ENCODE data around the gene TAF9. TPM values are rescaled to one million over a fixed set of nuclear protein-coding genes. Genes with fewer than 3 reads are reported as not detected.

The TAF9 gene
- total and polyA plus RNA-seq, 2 of the 13 experiments (the other 11 are each of a cell fraction or from before 2014, with no cell fraction given) = 113 to 218 TPM

DNA sequence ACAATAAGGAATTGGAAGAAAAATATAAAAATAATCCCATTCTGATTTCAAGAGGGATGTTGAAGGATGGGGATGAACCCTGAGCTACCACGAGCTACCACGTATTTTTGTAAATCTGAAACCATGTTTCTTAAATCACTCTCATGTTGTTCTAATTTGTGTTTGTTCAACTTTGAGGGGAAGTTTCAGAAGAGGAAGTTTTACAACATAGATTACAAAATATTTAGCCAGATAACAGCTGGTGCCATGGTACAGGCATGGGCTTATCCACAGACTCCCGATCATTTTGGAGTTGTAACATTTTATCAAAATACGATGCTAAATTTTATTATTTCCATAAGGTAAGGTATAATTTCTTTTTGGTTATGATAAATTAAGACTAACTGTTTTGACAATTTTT lies 51.9 kb downstream of the TAF9 start:
- Histone ChIP-seq H3K4me2 (ENCODE audit: low read depth, low read length) (no peak overlapping the region), H3K4me1 (ENCODE audit: insufficient read depth, low read length) (peaks cover 12% of the 10 kb centered on the region), H3K9ac (ENCODE audit: insufficient read depth, low read depth, low read length) (no peak overlapping the region), H3K4me3 (replicated peaks in 1 of 3; ENCODE audit: insufficient read depth in 1 of 3, low read depth in 2 of 3, low read length in 3 of 3) (no peak overlapping the region), H3K9me3 (ENCODE audit: low read length) (no peaks in the 10 kb centered on the region), H3K27me3 (ENCODE audit: control insufficient read depth in 1 of 2, insufficient read depth in 2 of 2, low read length in 2 of 2) (no peaks in the 10 kb centered on the region), H3K36me3 (replicated peaks in 1 of 2; ENCODE audit: control insufficient read depth in 1 of 2, insufficient read depth in 2 of 2, low read length in 2 of 2) (peaks cover 0 to 11% of the 10 kb centered on the region in 2 experiments; a peak in 2 of 5 replicates), H3K79me2 (ENCODE audit: insufficient read depth, low read length) (no peaks in the 10 kb centered on the region), H2AFZ (ENCODE audit: low read length) (no peak overlapping the region), H3K27ac (ENCODE audit: extremely low read length, insufficient read depth, low read length) (no peak overlapping the region), H4K20me1 (ENCODE audit: insufficient read depth, low read length) (no peaks in the 10 kb centered on the region)
- in situ Hi-C loops (cut with HindIII; ENCODE audit: extremely low pct_ligation_motif_present, low pct_unique_long_range_greater_than_20kb) = no loop called here
- WGBS (ENCODE audit: low lambda C conversion rate) = 98% methylated on average over 4 of the region's 4 CpGs
- ChIA-PET POLR2A (no interaction called here), CTCF (ENCODE audit: low intra/inter-chr PET ratio, low total read pairs) (no interaction called here)
- FAIRE-seq (no peak), DNase-seq (ENCODE audit: low spot score) (no peak), ATAC-seq (no peak)
- intact Hi-C loops (cut with micrococcal nuclease; ENCODE audit: unreplicated experiment) = no loop called here
- TF ChIP-seq, protein P1, sequence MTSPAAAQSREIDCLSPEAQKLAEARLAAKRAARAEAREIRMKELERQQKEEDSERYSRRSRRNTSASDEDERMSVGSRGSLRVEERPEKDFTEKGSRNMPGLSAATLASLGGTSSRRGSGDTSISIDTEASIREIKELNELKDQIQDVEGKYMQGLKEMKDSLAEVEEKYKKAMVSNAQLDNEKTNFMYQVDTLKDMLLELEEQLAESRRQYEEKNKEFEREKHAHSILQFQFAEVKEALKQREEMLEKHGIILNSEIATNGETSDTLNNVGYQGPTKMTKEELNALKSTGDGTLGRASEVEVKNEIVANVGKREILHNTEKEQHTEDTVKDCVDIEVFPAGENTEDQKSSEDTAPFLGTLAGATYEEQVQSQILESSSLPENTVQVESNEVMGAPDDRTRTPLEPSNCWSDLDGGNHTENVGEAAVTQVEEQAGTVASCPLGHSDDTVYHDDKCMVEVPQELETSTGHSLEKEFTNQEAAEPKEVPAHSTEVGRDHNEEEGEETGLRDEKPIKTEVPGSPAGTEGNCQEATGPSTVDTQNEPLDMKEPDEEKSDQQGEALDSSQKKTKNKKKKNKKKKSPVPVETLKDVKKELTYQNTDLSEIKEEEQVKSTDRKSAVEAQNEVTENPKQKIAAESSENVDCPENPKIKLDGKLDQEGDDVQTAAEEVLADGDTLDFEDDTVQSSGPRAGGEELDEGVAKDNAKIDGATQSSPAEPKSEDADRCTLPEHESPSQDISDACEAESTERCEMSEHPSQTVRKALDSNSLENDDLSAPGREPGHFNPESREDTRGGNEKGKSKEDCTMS (CRISPR knock-in tag; conservative IDR thresholded peaks at IDR 0.05) = no peak
- TF ChIP-seq RFX1 (IDR thresholded peaks at IDR 0.05) = no peak
- no peak for TF ChIP-seq REL (CRISPR knock-in tag; conservative IDR thresholded peaks at IDR 0.05)
- no peak for TF ChIP-seq SMYD3 (CRISPR knock-in tag; IDR thresholded peaks at IDR 0.05)
- TF ChIP-seq ZNF441 (CRISPR knock-in tag; IDR thresholded peaks at IDR 0.05; ENCODE audit: borderline replicate concordance) = no peak
- TF ChIP-seq AHR (CRISPR knock-in tag; IDR thresholded peaks at IDR 0.05) = no peak
- no peak for TF ChIP-seq PHF5A (CRISPR knock-in tag; IDR thresholded peaks at IDR 0.05; ENCODE audit: low read depth, unreplicated experiment)
- no peak for TF ChIP-seq TGIF2 (CRISPR knock-in tag; IDR thresholded peaks at IDR 0.05)
- TF ChIP-seq NR2F2 (IDR thresholded peaks at IDR 0.05; ENCODE audit: borderline replicate concordance, low read depth) = no peak
- TF ChIP-seq, protein P2, sequence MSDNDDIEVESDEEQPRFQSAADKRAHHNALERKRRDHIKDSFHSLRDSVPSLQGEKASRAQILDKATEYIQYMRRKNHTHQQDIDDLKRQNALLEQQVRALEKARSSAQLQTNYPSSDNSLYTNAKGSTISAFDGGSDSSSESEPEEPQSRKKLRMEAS (IDR thresholded peaks at IDR 0.05) = no peak
- no peak for TF ChIP-seq IRF2 (CRISPR knock-in tag; IDR thresholded peaks at IDR 0.05)
- TF ChIP-seq, protein P3, sequence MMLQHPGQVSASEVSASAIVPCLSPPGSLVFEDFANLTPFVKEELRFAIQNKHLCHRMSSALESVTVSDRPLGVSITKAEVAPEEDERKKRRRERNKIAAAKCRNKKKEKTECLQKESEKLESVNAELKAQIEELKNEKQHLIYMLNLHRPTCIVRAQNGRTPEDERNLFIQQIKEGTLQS (CRISPR knock-in tag; IDR thresholded peaks at IDR 0.05) = no peak
- TF ChIP-seq, protein P4, sequence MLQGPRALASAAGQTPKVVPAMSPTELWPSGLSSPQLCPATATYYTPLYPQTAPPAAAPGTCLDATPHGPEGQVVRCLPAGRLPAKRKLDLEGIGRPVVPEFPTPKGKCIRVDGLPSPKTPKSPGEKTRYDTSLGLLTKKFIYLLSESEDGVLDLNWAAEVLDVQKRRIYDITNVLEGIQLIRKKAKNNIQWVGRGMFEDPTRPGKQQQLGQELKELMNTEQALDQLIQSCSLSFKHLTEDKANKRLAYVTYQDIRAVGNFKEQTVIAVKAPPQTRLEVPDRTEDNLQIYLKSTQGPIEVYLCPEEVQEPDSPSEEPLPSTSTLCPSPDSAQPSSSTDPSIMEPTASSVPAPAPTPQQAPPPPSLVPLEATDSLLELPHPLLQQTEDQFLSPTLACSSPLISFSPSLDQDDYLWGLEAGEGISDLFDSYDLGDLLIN (CRISPR knock-in tag; IDR thresholded peaks at IDR 0.05; ENCODE audit: borderline replicate concordance) = no peak
- TF ChIP-seq ISL2 (CRISPR knock-in tag; IDR thresholded peaks at IDR 0.05) = no peak
- no peak for TF ChIP-seq ZNF788 (CRISPR knock-in tag; IDR thresholded peaks at IDR 0.05; ENCODE audit: borderline replicate concordance)
- no peak for TF ChIP-seq ZMYM3 (CRISPR knock-in tag; IDR thresholded peaks at IDR 0.05)
- no TSS peak for BruUV-seq (replicated peaks)
